ENCODE results near the gene GPC5. TPM values are rescaled to one million over a fixed set of nuclear protein-coding genes. Genes with fewer than 3 reads are reported as not detected.
A peak's percentile ranks its signal among the peaks of the same experiment; 100 is the strongest.
"Not testable (repeated sequence)": the region's sequence is repeated elsewhere in the genome, so short reads cannot be mapped to it uniquely, and the experiment has no call there.

GPC5 gene
- total RNA-seq, 1 donor from 2014 or later: 2.5 TPM

DNA sequence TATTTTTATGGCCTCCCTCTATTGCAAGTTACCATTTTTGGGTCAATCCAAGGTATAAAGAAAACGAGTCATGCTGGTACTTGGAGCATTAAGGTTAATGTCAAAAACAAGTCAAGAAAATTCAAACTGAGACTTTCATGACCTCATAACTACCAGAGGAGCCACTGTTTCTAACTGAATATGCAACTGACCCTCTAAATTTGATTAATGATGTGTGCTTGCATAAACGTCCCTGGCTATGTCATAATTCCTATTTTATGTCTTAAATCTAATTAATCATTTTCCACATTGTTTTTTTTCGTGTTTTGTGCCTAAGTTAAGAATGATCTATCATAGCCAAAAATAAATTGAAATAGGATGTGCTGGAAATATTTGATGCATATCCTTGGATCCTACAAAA lies 1431.5 kb downstream of the GPC5 start:
- ATAC-seq: no peak
- no peak for DNase-seq (ENCODE audit: low spot score)
- intact Hi-C loops (cut with DNase I): no loop called here

DNA sequence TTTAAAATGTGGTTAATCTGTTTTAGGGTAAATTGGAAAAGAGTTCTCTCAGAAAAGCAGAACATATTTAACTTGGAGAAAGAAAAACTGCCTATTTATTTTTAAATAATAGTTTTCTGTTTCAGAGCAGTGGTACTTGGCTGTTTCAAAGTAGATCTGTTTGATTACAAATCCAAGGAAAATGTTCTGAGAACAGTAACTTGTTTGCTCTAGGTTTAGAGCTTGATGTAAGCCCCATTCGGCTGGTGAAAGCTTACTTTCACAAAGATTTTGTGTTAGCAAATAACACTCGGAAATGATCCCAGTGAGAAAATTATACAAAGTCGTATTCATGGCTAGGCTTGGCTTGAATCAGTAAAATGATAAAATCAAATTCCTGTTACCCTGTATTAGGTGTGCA lies 1432.4 kb downstream of the GPC5 start:
- intact Hi-C loops (cut with DNase I): no loop called here
- ATAC-seq (peak; percentile 90), DNase-seq (ENCODE audit: low spot score) (no peak)

DNA sequence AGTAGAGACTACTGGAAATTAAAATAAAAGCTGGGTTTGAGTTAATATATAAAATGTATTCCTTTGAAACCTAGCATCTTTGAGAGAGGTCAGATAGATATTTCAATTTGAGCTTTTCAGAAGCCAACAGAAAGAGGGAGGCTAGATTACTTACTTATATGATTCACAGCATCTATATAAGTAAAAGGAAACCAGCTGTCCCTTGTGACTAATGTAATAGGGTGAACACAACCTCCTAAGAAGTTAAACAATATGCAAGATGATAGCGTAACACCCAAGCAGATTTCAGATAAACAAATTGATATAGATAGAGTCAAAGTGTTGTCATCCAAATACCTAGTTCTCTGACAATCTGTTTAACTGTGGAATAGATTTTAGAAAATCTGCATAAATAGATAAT lies 1434.7 kb downstream of the GPC5 start:
- intact Hi-C loops (cut with DNase I): no loop called here
- DNase-seq (ENCODE audit: low spot score): no peak
- ATAC-seq: no peak

DNA sequence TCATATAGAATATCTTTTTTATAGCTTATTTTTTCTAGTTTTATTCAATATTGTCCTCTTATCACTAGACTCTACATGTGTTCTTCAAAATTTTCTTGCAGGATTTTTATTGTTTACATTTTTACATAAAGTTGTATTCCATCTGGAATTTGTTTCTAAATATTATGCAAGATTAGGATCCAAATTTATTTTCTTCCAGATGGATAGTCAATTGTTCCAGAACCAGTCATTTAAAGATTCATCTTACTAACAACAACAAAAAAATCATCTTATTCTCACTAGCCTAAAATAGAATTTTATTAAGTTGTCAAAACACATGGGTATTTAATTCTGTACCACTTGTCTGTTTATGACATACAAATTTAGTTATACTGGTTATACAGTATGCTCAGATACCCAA lies 1437.8 kb downstream of the GPC5 start:
- DNase-seq (ENCODE audit: low spot score) (no peak), ATAC-seq (no peak)
- intact Hi-C loops (cut with DNase I): no loop called here

DNA sequence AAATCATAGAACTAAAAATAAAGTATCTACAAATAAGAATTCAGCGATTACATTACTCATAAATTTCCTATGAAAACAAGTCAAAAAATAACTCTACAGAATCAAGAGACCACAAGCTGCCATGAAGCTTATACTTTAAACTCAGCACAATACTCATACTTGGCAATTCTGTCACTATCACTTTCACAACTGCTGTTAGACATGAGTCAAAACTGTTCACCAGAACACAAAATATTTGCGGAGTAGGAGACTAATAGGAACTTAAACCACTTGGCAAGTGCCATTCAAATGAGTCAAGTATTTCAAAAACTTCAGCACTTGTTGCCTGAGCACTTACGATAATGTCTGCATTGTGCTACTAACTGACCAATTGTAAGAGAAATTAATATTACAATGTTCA lies 1440.4 kb downstream of the GPC5 start:
- DNase-seq (ENCODE audit: low spot score) (no peak), ATAC-seq (no peak)
- intact Hi-C loops (cut with DNase I): no loop called here

DNA sequence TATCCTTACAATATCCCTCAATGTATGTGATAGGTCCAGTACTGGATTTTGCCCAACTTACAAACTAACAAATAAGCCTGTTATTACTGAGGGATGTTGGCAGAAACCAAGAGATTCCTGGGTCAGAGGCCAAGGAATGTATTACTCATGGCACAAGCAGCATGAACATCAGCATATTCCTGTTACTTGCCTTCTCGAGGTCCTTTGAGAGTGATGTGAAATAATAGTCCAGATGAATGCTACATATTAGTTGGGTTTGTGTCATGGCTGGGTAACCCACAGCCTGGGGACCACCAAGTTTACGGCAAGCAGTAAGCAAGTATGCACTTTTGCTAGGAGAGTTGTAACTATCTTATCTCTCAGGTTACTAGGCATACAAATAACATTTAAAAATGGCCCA lies 1443.7 kb downstream of the GPC5 start:
- intact Hi-C loops (cut with DNase I): loop anchor here (5.0 kb wide), 1 partner anchor 115 kb away; no protein-coding TSS in a partner anchor
- DNase-seq (ENCODE audit: low spot score): no peak
- no peak for ATAC-seq

DNA sequence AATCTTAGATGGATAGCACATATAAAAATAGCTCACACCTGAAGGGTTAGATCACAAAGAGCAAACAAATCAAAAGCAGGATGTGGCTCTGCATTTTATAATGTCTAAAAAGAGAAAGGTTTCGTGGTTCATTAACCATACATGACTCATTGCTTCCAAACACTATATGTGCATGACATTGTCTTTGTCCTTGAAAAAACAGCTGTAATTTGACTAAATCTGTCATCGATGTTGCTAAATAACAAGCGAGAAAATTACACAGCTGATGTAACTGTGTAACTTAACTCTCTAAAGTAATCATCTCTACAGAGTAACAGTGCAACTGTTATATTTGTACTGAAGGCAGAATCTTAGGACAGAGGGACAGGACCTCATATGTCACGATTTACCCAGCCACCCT lies 1445.1 kb downstream of the GPC5 start:
- no peak for DNase-seq (ENCODE audit: low spot score)
- intact Hi-C loops (cut with DNase I): loop anchor here (5.0 kb wide), 1 partner anchor 116 kb away; no protein-coding TSS in a partner anchor
- ATAC-seq: no peak

DNA sequence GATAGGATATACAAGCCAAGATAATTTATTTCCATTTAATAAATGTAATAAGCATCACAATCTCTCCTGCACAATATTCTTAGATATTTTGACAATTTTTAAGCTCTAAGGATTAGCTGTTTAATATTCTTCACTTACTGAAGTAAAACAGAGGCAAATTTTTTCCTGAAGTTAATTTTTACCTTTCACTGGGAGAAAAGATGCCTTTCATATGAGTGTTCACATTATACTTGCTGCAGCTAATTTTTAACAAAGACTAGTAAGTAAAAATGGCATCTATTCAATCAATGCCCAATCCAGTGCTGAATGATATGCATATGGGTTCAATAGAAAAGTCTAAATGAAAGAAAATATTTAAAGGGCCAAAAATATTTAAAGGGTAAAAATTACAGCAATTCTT lies 1451.0 kb downstream of the GPC5 start:
- DNase-seq (ENCODE audit: low spot score): no peak
- ATAC-seq: no peak
- intact Hi-C loops (cut with DNase I): no loop called here

DNA sequence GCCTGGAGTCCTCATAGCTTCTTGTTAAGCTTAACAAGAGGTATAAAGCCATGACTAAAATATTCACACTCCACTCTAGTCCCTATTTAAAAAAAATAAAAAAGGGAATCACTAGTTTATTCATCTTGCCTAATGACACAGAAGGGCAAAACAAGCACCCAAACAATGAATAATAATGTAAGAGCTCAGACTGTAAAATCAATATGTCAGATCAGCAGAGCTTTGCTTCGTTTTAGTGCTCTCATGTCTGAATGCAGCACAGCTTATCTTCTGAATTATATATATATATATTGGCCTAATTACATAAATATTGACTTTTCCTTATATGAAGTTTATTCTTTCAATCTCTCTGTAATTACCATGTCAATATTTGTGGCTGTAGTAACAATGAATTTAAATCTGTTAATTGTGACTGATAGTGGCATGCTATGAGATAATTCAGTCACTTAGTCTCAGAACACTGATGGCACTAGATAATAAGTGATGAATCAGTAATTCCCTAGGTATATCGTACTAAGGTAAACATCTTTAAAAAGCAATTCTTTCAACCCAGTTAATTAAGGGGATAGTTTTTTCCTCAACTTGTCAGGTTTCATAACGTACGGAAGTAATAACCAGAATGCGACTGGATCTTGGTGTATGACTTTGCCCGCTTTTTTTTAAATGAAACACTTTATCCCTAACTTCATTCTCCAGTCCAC lies 1466.3 kb downstream of the GPC5 start:
- no peak for ATAC-seq
- intact Hi-C loops (cut with DNase I): no loop called here
- DNase-seq (ENCODE audit: low spot score): no peak

DNA sequence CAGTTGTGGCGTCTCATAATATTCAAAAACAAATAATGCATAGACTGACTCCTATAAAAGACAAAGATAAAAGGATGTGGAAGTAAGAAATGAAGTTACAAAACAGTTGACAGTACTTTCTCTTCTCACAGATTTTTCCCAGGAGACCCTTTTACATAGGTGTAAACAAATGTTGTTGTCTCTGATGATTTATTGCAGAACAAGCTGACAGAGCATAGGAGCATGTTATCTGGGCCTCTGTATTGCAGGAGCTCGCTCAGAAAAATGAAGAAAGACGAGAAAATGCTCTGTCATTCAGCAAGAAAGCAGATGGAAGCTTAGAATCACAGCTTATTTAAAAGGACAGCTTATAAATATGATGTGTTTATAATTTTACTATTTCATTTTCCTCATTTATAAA lies 1474.6 kb downstream of the GPC5 start:
- DNase-seq (ENCODE audit: low spot score): no peak
- no peak for ATAC-seq
- intact Hi-C loops (cut with DNase I): no loop called here

DNA sequence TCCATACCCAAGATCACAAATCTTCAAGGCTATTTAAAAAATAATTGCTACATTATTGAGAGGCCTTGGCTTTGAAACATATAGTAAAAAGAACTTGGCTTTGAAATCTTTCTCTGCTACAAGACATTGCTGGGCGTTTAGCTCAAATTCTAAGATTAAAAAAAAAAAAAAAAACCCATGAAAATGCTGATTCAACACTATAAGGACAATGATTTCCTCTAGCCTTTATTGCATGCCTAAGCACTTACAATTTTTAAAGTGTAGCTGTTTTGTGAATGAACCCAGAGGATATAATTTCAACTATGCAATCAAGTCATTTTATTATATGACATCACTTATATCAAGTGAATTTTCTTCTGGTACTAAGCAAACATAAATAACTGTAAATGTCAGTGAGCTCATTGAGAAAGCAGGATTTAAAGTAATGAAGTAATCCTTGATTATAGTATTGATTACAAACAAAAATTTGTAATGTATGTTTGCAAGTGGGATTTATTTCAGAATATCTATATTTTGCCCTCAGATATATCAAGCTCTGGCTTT lies 1488.2 kb downstream of the GPC5 start:
- DNase-seq (ENCODE audit: low spot score) (no peak), ATAC-seq (no peak)
- intact Hi-C loops (cut with DNase I): no loop called here

DNA sequence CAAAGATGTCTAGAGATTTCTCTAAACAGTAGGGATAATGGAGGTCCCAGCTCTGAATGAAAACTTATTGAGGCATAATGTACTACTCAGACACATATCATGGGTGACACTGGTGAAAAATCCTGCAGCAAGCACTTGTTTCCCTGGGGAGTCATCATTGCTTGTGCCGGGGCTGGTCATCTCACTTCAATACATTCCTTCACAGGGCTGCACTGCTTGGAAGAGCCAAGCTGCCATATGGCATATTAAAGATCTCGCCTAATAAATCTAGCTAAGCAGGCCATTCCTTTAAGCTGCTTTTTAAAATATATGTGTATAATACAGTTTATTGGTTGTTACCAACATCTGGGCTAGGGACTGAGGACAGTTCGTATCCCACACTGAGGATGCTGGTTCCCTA lies 1496.0 kb downstream of the GPC5 start:
- ATAC-seq: no peak
- DNase-seq (ENCODE audit: low spot score): no peak
- intact Hi-C loops (cut with DNase I): no loop called here

DNA sequence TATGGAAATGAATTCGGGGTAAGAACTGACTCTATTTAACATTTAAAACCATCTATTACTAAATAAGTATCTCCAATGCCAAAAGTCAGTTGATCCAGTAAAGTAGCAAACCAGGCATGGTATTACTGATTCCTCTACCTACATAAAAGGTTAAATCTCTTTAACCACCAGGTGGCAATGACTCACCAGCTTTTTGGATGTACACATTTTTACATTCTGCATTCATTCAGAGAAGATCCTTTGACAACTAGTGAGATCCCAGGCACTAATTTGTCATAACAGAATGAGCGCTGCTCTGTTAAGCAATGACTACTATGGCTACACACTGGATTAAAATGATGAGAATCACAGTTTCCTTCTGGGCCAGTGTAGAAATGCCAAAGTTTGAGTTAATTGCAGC lies 1498.4 kb downstream of the GPC5 start:
- ATAC-seq (no peak), DNase-seq (ENCODE audit: low spot score) (no peak)

DNA sequence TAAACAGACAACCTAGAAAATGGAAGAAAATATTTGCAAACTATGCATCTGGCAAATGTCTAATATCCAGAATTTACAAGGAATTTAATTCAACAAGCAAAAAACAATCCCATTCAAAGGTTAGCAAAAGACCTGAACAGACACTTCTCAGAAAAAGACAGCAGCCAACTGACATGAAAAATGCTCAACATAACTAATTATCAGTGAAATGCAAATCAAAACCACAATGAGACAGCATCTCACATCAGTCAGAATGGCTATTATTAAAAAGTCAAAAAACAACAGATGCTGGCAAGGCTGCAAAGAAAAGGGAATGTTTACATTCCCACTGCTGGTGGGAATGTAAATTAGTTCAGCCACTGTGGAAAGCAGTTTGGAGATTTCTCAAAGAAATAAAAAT lies 1500.5 kb downstream of the GPC5 start:
- ATAC-seq; DNase-seq (ENCODE audit: low spot score); intact Hi-C loops (cut with DNase I): not testable (repeated sequence)

More for the DNA sequence above, 1498.4 kb downstream of the GPC5 start:
- intact Hi-C loops (cut with DNase I): no loop called here

DNA sequence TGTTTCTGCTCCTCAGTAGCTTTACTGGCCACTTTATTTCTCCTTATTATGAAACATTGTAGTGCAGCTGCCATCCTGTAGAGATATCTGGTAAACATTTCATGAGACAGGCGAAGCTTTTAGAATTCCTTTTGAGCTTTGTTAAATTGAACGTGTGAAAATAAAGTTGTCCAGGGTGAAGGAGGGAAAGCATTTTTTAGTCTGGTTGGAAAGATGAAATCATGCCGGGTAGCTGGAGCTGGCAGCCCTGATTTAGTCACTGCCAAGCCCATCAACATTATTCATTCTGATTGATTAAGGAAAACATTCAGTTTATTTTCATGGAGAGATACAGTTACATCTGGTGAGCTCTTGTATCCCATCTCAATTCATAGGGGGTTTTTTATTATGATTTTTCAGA lies 1502.0 kb downstream of the GPC5 start:
- ATAC-seq (no peak), DNase-seq (ENCODE audit: low spot score) (no peak)
- intact Hi-C loops (cut with DNase I): no loop called here

DNA sequence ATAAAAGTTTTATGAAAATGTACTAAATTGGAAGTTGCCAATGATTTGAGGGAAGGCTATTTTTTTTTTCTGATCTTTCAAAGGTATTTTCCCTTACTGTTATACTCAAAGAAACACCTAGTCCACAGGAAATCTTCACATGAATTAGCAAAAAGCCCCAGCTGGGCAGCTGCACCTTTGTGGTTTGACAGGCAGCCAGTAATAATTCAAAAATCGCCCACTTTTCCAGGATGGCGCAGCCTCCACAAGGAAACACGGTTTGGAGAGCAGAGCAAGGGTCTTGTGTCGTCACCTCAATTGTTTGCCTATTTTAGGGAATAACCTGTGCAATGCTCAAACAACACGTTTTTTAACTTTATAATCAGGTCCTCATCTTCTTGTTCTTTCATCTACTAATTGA lies 1503.3 kb downstream of the GPC5 start:
- DNase-seq (ENCODE audit: low spot score) (no peak), ATAC-seq (no peak)
- intact Hi-C loops (cut with DNase I): no loop called here

DNA sequence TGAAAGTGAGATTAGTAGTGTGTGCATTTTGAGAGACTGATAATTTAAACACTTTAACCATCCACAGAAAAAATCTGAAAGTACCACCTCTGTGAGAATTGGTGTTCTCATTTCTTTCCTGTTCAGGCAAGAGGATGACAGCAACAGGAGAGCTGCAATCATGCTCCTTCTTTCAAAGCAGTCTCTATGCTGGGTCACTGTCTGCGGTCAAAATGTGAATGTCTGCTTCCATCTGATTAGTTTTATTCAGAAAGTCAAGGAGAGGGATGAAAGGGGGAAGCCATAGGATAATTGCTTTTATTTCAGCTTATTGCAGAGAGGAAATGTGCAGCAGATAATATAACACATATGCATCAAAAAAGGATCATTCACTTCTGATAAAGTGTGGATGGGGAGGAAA lies 1514.2 kb downstream of the GPC5 start:
- intact Hi-C loops (cut with DNase I): no loop called here
- DNase-seq (ENCODE audit: low spot score) (no peak), ATAC-seq (no peak)

DNA sequence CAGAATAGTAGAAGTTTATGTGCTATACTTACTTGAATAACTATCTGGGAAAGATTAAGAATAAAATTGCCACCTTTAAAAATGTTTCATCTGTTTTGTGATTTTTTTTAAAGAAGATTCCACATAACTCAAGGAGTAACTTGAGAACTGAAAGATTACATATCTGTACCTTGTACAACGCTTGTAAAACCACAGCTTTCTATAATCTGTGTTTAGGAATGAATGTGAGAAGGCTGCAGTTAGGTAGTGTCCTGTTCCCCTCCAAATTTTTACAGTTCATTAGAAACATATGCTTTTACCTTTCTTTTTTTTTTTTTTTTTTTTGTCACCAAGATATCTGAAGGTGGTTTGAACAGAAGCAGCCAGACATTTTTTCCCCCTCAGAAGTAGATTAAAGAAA lies 1515.4 kb downstream of the GPC5 start:
- intact Hi-C loops (cut with DNase I): no loop called here
- no peak for DNase-seq (ENCODE audit: low spot score)
- no peak for ATAC-seq
